Thyroid gland (tissue), 4 donors: ENCODE data around the gene DKK2. TPM values are rescaled to one million over a fixed set of nuclear protein-coding genes. Genes with fewer than 3 reads are reported as not detected.

ENCODE experiments used
- DNase-seq, 2 donors: peaks; one replicate each; pipeline ENCODE4 v3.0.0-alpha.2; 2019
- H3K27ac ChIP-seq, 3 donors: fragments of 200-600 bp; sonication (generic); 1 replicate in 2 of 3; 2 replicates in 1 of 3; pipeline ENCODE4 v1.5.1; 2016 to 2019; ENCODE audit warnings: mild to moderate bottlenecking in 1 of 3, moderate library complexity in 1 of 3
- H3K27me3 ChIP-seq: fragments of 200-600 bp; sonication (generic); one replicate; pipeline ENCODE4 v1.5.1; 2019
- H3K36me3 ChIP-seq, 2 donors: fragments of 200-600 bp; sonication (generic); one replicate each; pipeline ENCODE4 v1.5.1; 2016 to 2019
- H3K4me1 ChIP-seq, 2 donors: fragments of 200-600 bp; sonication (generic); one replicate each; pipeline ENCODE4 v1.5.1; 2017 to 2019
- H3K4me3 ChIP-seq, 3 donors: fragments of 200-600 bp; sonication (generic); replicated peaks in 1 of 3; 1 replicate in 2 of 3; 2 replicates in 1 of 3; pipeline ENCODE4 v1.5.1; 2016; ENCODE audit warnings: mild to moderate bottlenecking in 1 of 3
- H3K9me3 ChIP-seq: fragments of 200-600 bp; sonication (generic); one replicate; pipeline ENCODE4 v1.5.1; 2017
- POLR2A ChIP-seq, 2 donors: fragments of 450-650 bp; IDR thresholded peaks; one replicate each; pipeline ENCODE4 v1.6.1; 2017; ENCODE audit warnings: antibody characterized with exemption in 2 of 2, mild to moderate bottlenecking in 2 of 2, moderate library complexity in 1 of 2
- WGBS, 2 donors: methylation state at CpG; one replicate each; pipeline ENCODE4 v1.1.5; 2017; 5-methylcytosine and 5-hydroxymethylcytosine counted together
- intact Hi-C: fragments of 100-400 bp; cut with DNase I; formaldehyde crosslinking; loops from one replicate; pipeline ENCODE4 v1.15.1; 2023
- total RNA-seq, 4 donors: library from RNA; depleted of rRNA; stranded (reverse); fragments of >200 nt; gene quantifications; one replicate each; pipeline ENCODE4 v1.2.3, GENCODE V29; 2016
- TF ChIP-seq, protein P1 (sequence below), 6 experiments: fragments of 200-600 bp in 3 of 6; fragments of 450-650 bp in 3 of 6; sonication (generic) in 3 of 6; IDR thresholded peaks; one replicate each; pipeline ENCODE4 v1.5.1; 2016 to 2019; ENCODE audit warnings: antibody characterized with exemption in 6 of 6, mild to moderate bottlenecking in 2 of 6, inconsistent platforms in 1 of 6, moderate library complexity in 1 of 6

Gene DKK2
- total RNA-seq, 4 donors from 2014 or later, result 0.34 to 1.5 (median 0.77) TPM

DNA sequence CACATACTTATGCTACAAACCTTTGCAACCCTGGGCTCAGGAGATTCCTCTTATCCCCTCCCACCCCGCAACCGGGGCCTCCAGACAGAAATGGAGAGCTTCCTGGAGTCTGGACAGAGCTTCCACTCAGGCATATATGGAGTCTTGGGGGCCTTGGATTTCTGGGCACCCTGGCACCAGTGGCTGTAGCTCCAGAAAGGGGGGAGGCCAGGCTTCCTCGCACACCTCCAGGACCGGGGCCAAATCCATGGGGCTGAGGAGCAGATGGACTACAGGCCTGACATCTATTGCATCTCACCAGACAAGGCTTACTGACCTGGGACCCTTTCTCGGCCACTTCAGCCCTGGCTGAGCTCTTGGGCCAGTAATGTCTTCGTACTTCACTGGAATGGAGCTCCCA lies 143.3 kb downstream of the DKK2 start:
- intact Hi-C loops, result no loop called here
- Histone ChIP-seq H3K4me3 (no peak overlapping the region), H3K4me1 (no peaks in the 10 kb centered on the region), H3K36me3 (no peaks in the 10 kb centered on the region), H3K27ac (no peak overlapping the region), H3K27me3 (no peaks in the 10 kb centered on the region), H3K9me3 (no peaks in the 10 kb centered on the region)
- TF ChIP-seq POLR2A (IDR thresholded peaks at IDR 0.05), result no peak
- TF ChIP-seq, protein P1, sequence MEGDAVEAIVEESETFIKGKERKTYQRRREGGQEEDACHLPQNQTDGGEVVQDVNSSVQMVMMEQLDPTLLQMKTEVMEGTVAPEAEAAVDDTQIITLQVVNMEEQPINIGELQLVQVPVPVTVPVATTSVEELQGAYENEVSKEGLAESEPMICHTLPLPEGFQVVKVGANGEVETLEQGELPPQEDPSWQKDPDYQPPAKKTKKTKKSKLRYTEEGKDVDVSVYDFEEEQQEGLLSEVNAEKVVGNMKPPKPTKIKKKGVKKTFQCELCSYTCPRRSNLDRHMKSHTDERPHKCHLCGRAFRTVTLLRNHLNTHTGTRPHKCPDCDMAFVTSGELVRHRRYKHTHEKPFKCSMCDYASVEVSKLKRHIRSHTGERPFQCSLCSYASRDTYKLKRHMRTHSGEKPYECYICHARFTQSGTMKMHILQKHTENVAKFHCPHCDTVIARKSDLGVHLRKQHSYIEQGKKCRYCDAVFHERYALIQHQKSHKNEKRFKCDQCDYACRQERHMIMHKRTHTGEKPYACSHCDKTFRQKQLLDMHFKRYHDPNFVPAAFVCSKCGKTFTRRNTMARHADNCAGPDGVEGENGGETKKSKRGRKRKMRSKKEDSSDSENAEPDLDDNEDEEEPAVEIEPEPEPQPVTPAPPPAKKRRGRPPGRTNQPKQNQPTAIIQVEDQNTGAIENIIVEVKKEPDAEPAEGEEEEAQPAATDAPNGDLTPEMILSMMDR (IDR thresholded peaks at IDR 0.05), result no peak
- no peak for DNase-seq
- 88 to 90% methylated on average over 6 of the region's 6 CpGs for whole genome bisulfite sequencing, 2 donors

DNA sequence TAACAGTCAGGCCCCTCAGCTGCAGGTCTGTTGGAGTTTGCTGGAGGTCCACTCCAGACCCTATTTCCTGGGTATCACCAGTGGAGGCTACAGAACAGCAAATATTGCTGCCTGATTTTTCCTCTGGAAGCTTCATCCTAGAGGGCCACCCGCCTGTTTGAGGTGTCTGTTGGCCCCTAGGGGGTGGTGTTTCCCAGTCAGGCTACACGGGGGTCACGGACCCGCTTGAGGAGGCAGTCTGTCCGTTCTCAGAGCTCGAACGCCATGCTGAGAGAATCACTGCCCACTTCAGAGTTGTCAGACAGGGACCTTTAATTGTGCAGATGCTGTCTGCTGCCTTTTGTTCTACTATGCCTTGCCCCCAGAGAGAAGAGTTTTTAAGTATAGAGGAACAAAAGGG lies 160.8 kb downstream of the DKK2 start:
- TF ChIP-seq POLR2A (IDR thresholded peaks at IDR 0.05), result no peak
- TF ChIP-seq, protein P1 (IDR thresholded peaks at IDR 0.05), result no peak
- 66 to 73% methylated on average over 7 of the region's 7 CpGs for WGBS, 2 donors
- intact Hi-C loops, result no loop called here
- H3K36me3 ChIP-seq, result no peaks in the 10 kb centered on the region
- no peaks in the 10 kb centered on the region for H3K27me3 ChIP-seq
- DNase-seq, result no peak
- H3K9me3 ChIP-seq, result no peaks in the 10 kb centered on the region
- H3K27ac ChIP-seq, result no peak overlapping the region
- no peak overlapping the region for H3K4me3 ChIP-seq
- H3K4me1 ChIP-seq, result no peaks in the 10 kb centered on the region
